NCI-H2227 (cell line): ENCODE results near the gene MEG3.
"Not testable (repeated sequence)": the region's sequence is repeated elsewhere in the genome, so short reads cannot be mapped to it uniquely, and the experiment has no call there.

Experiments used
- DNase-seq: peaks from one replicate; lab custom pipeline; 2025; ENCODE audit not compliant: unreplicated experiment; lab: John Stamatoyannopoulos, UW

MEG3 gene

DNA sequence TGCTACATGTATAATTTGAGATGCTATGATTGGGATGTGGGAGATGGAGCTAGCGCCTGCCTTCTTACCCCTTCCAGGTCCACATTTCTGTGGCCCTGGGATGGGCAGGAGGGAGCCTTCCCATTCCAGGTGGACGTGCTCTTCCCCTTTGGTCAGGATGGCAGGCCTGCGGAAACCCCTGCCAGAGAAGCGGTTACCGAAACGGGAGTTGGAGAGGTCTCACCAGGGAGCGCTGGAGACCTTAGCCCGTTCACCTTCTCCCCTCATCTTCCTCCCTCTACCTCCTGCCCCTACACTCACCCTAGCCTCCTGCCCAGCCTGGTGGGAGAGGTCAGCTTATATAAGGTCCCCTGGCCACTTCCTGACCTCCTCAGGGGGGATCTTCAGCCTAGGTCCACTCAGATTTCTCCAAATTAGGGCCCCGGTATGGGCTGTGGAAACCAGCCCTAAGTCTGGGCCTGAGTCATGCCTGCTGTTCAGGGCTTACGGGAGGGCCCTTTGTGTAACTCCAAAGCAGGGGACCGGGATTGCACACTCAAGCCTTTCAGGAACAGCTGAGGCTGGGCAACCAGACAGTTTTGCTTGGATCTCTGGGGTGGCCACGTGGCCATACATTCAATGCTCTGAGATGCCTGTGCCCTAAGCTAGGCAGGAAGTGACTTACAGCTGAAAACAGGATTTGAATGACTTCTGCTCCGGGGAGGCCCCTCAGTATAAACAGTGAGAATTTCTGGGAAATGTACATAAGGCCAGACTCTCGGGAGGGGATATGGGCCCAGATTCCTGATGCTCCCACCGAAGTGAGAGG, 10.2 kb upstream of the MEG3 start:
- no peak for DNase-seq

GRCh38 chr14:100816286-100816949, 9.5 kb upstream of the MEG3 start:
- no peak for DNase-seq

- no peak for DNase-seq
Observed at GRCh38 chr14:100816950-100817901, 8.7 kb upstream of the MEG3 start.

- no peak for DNase-seq
Observed at GRCh38 chr14:100818221-100818699, 7.7 kb upstream of the MEG3 start.

DNA sequence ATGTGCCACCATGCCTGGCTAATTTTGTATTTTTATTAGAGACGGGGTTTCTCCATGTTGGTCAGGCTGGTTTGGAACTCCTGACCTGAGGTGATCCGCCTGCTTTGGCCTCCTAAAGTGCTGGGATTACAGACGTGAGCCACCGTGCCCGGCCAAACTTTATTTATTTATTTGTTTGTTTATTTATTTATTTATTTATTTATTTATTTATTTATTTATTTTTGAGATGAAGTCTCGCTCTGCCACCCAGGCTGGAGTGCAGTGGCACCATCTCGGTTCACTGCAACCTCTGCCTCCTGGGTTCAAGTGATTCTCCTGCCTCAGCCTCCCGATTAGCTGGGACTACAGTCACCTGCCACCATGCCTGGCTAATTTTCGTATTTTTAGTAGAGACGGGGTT, 7.0 kb upstream of the MEG3 start:
- DNase-seq = not testable (repeated sequence)

- no peak for DNase-seq
Observed at GRCh38 chr14:100819453-100819828, 6.5 kb upstream of the MEG3 start.

GRCh38 chr14:100819829-100820475, 6.0 kb upstream of the MEG3 start:
- no peak for DNase-seq

- no peak for DNase-seq
Observed at GRCh38 chr14:100820957-100821356, 5.0 kb upstream of the MEG3 start.

- DNase-seq = no peak
Observed at GRCh38 chr14:100822013-100822412, 3.9 kb upstream of the MEG3 start.

DNA sequence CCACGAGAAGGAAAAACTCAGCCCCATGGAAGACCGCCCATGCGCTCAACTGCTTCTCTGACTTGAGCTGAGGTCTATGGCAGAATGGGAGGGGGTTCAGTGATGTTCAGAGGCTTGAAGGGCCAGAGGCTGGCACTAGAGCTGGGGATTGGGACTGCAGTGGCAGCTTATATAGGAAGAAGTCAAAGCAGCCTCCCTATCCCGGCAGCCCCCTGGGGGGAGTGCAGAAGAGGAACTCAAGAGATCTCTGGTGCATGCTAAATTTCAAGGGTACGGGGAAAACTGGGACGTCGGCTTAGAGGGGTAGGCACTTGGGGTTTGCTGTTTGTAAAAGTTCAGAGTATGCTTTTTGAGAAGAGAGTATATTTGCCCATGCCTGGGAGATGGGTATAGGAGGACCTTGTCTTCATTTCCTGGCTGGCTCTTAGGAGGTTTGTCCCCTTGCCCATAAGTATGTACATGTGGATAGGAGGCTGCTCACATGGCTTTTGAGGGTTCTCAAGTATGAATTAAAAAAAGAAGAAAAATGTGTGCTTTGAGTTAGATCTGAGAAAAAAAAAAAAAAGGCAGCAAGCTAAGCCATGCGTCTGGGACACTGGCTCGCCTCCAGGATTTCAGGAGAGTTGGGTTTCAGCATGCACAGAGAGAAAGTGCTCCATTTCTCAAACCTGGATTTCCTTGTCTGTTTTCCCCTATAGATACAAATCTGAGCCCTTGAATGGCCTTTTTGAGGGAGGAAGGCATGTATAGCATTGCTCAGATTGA, 3.2 kb upstream of the MEG3 start:
- no peak for DNase-seq

GRCh38 chr14:100823413-100824080, 2.4 kb upstream of the MEG3 start:
- DNase-seq = no peak

DNA sequence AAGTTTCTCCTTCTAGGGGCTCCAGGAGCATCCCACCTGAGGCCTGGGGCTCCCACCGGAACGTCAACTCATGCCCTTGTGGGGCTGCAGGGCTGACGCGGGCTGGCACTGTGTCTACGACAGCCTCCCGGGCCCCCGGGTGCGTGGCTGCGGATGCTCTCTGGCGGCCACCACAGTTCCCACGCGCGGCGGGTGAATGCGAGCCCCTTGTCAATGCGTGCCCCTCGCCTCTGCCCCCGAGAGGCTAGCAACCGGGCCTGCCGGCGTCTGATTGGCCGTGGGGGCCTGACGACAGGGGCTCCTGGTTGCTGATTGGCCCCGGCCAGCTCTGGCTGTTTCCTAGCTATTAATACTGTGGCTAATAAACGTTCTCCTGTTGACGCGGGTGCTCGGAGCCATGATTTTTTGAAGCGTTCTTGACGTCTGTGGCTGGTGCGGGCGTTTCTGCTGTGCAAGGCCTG, 1.8 kb upstream of the MEG3 start:
- no peak for DNase-seq

- DNase-seq = no peak
Observed at GRCh38 chr14:100824901-100825712, 811 bp upstream of the MEG3 start.

DNA sequence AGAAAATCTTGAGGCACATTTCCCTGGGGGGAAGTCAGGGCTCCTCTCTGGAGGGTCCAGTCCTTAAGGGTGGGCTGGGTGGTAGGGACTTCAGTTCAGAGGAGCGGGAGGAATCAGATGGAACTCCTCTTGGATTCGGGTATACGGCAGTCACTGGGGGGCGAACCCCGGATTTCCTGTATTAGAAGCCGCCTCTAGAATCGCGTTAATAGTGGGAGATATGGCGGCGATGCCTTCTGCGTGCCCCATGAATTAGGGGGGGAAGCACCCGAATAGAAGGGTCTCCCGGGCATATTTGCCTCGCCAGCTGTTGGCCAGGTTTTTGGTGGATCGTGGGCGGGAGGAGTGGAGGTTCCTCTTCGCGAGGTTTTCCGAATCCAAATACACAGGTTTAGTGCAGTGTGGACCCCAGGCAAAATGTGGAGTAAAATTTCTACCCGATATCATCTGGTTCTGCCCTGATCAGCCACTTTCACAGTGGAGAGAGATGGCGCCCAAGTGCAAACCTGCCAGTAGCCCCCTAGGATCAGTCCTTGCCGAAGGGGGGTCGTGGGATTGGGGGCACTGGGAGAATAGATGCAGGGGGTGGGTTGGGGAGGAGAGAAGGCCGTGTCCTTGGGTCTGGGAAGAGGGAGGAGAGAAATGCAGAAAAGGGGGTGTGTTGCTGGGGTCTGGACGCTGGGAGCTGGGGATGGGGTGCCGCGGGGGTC, 628 bp downstream of the MEG3 start:
- no peak for DNase-seq

- no peak for DNase-seq
Observed at GRCh38 chr14:100827101-100828021, 1.4 kb downstream of the MEG3 start.

DNA sequence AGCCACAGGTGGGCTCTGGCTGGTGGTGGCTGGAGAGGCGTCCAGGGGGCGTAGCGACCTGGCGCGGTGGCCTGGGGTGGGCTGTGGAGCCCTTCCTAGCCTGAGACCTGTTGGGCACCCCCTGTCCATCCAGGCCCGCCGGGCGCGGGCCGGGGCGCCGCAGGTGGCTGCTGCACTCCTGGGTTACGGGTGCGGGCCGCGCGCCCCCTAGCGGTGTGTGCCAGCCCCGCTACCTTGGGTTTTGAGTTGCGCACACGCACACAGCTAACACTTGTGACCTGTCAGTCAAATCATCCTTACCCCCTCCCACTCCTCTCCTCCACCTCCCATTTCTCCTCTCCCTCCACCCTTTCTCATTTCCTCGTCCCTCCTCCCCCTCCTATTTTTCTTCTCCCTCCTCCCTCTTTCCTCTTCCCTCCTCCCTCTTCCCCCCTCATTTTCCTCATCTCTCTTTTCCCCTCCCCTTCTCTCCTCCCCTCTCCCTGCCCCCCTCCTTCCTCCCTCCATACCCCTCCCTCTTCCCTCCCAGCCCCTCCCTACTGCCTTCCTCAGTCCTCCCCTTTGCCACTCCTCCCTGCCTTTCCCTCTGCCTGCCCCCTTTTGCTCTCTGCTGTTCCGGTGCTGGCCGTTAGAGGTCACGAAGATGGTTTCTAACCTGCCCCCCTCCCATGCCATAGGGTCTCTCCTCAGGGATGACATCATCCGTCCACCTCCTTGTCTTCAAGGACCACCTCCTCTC, 2.3 kb downstream of the MEG3 start:
- no peak for DNase-seq
